ENCODE data around the gene CLEC16A.

- TF ChIP-seq CTCF (IDR thresholded peaks at IDR 0.05) = no peak
- TF ChIP-seq POLR2A (IDR thresholded peaks at IDR 0.05) = no peak
- no peak for TF ChIP-seq POLR2AphosphoS5 (IDR thresholded peaks at IDR 0.05)
Measured at GRCh38 chr16:11191665-11192064, 247.3 kb downstream of the CLEC16A start.

All from transverse colon (tissue), 4 donors.